DMS53 treated with DMSO at 0.1 percent for 48 hours (cell line): ENCODE measurements around the gene COG4.

Source experiments
- DNase-seq: peaks from one replicate; lab custom pipeline; 2025; ENCODE audit not compliant: unreplicated experiment; lab: John Stamatoyannopoulos, UW

Gene COG4

GRCh38 chr16:70480127-70481105 lies 42.9 kb downstream of the COG4 start:
- no peak for DNase-seq

- DNase-seq: no peak
These were observed 44.4 kb downstream of the COG4 start for GRCh38 chr16:70478912-70479341.

- no peak for DNase-seq
These were observed 45.2 kb downstream of the COG4 start for GRCh38 chr16:70478169-70478568.

GRCh38 chr16:70476272-70477020 lies 46.9 kb downstream of the COG4 start:
- DNase-seq: no peak

- no peak for DNase-seq
These were observed 48.1 kb downstream of the COG4 start for GRCh38 chr16:70475054-70475871.

- DNase-seq: no peak
These were observed 48.9 kb downstream of the COG4 start for GRCh38 chr16:70474320-70475053.

- no peak for DNase-seq
These were observed 49.7 kb downstream of the COG4 start for GRCh38 chr16:70473446-70474319.

GRCh38 chr16:70472786-70473433 lies 50.4 kb downstream of the COG4 start:
- DNase-seq: no peak

- no peak for DNase-seq
These were observed 52.4 kb downstream of the COG4 start for GRCh38 chr16:70470927-70471341.

GRCh38 chr16:70470141-70470926 lies 53.0 kb downstream of the COG4 start:
- DNase-seq: no peak

GRCh38 chr16:70468776-70469525 lies 54.4 kb downstream of the COG4 start:
- DNase-seq: no peak

- no peak for DNase-seq
These were observed 55.7 kb downstream of the COG4 start for GRCh38 chr16:70467608-70468007.

- DNase-seq: no peak
These were observed 56.2 kb downstream of the COG4 start for GRCh38 chr16:70467113-70467512.

- DNase-seq: no peak
These were observed 56.6 kb downstream of the COG4 start for GRCh38 chr16:70466805-70467076.

GRCh38 chr16:70465999-70466804 lies 57.2 kb downstream of the COG4 start:
- no peak for DNase-seq

GRCh38 chr16:70463235-70463634 lies 60.1 kb downstream of the COG4 start:
- no peak for DNase-seq

- DNase-seq: no peak
These were observed 62.6 kb downstream of the COG4 start for GRCh38 chr16:70460737-70461261.
